Uterus (tissue), 2 donors: Measurements from ENCODE around the gene AGPAT2.

Experiments used
- POLR2A ChIP-seq, 2 donors: fragments of 450-650 bp; IDR thresholded peaks; one replicate each; pipeline ENCODE4 v1.6.1; 2016; ENCODE audit warnings: antibody characterized with exemption in 2 of 2, mild to moderate bottlenecking in 1 of 2, moderate library complexity in 1 of 2
- TF ChIP-seq, protein P1 (sequence below), 4 experiments: fragments of 200-600 bp in 2 of 4; fragments of 450-650 bp in 2 of 4; sonication (generic) in 2 of 4; IDR thresholded peaks; one replicate each; pipeline ENCODE4 v1.5.1; 2016 to 2019; ENCODE audit warnings: antibody characterized with exemption in 4 of 4, mild to moderate bottlenecking in 2 of 4, moderate library complexity in 1 of 4

DNA sequence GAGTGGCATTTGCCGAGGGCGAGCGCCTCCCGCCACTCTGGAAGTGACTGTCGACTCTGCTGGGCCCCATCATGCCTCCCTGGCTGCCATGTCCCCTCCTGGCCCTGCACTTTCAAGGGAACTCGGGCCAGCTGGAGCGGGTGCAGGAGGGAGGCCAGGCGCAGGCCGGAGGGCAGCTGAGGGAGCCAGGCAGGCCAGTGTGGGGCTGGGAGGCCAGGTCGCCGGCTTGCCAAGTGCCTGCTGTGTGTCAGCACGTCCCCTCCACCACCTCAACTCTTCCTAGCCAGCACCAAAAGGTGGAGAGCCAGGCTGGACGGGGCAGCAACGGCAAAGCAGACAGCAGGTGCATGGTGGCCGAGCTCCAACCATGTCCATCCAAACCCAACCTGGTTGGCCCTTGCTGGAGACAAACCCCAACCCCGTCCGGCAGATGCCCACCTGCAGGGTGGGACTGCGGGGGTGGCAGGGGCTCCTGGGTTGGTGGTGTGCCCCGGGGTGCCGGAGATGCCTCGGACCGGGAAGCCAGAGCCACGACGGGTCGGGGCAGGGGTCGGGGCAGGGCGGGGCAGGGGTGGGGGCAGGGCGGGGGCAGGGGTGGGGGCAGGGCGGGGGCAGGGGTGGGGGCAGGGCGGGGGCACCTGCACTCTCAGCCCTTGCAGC, 61.1 kb downstream of the AGPAT2 start:
- no peak for TF ChIP-seq POLR2A (IDR thresholded peaks at IDR 0.05)
- TF ChIP-seq, protein P1, sequence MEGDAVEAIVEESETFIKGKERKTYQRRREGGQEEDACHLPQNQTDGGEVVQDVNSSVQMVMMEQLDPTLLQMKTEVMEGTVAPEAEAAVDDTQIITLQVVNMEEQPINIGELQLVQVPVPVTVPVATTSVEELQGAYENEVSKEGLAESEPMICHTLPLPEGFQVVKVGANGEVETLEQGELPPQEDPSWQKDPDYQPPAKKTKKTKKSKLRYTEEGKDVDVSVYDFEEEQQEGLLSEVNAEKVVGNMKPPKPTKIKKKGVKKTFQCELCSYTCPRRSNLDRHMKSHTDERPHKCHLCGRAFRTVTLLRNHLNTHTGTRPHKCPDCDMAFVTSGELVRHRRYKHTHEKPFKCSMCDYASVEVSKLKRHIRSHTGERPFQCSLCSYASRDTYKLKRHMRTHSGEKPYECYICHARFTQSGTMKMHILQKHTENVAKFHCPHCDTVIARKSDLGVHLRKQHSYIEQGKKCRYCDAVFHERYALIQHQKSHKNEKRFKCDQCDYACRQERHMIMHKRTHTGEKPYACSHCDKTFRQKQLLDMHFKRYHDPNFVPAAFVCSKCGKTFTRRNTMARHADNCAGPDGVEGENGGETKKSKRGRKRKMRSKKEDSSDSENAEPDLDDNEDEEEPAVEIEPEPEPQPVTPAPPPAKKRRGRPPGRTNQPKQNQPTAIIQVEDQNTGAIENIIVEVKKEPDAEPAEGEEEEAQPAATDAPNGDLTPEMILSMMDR (IDR thresholded peaks at IDR 0.05) = no peak
